HL-60 (cell line): ENCODE results near the gene FIG4.
A peak's percentile ranks its signal among the peaks of the same experiment; 100 is the strongest.

ENCODE experiments used
- DNase-seq, 2 experiments: peaks; one replicate each; pipeline ENCODE4 v3.0.0-alpha.2; 2010 to 2020; ENCODE audit warnings: low read depth in 1 of 2, low spot score in 1 of 2
- H3K27ac ChIP-seq: fragments of 250-450 bp; sonication (Bioruptor Pico); replicated peaks from 2 replicates; pipeline ENCODE4 v1.5.1; 2020; ENCODE audit warnings: mild to moderate bottlenecking, moderate library complexity
- H3K27me3 ChIP-seq: fragments of 250-450 bp; sonication (Bioruptor Pico); 2 replicates; pipeline ENCODE4 v1.5.1; 2021; ENCODE audit warnings: mild to moderate bottlenecking, moderate library complexity; ENCODE audit not compliant: insufficient read depth, poor library complexity, severe bottlenecking
- H3K4me3 ChIP-seq: replicated peaks from 2 replicates; pipeline ENCODE4 v1.5.1; 2011; ENCODE audit warnings: mild to moderate bottlenecking, control low read depth, low read length; ENCODE audit not compliant: insufficient read depth
- GABPA ChIP-seq: IDR thresholded peaks from 2 replicates; pipeline ENCODE4 v1.6.1; 2012; ENCODE audit warnings: low read depth
- POLR2AphosphoS5 ChIP-seq: IDR thresholded peaks from 2 replicates; pipeline ENCODE4 v1.6.1; 2012; ENCODE audit warnings: low read depth
- SPI1 ChIP-seq: IDR thresholded peaks from 2 replicates; pipeline ENCODE4 v1.6.1; 2012; ENCODE audit warnings: low read depth, mild to moderate bottlenecking, borderline replicate concordance
- TF ChIP-seq, protein P1 (sequence below): IDR thresholded peaks from 2 replicates; pipeline ENCODE4 v1.6.1; 2012; ENCODE audit warnings: low read depth; ENCODE audit not compliant: insufficient replicate concordance
- TF ChIP-seq, protein P2 (sequence below): IDR thresholded peaks from one replicate; pipeline ENCODE4 v1.5.1; 2011; ENCODE audit warnings: low read length, control low read depth, inconsistent platforms; ENCODE audit not compliant: insufficient read depth

FIG4 gene

DNA sequence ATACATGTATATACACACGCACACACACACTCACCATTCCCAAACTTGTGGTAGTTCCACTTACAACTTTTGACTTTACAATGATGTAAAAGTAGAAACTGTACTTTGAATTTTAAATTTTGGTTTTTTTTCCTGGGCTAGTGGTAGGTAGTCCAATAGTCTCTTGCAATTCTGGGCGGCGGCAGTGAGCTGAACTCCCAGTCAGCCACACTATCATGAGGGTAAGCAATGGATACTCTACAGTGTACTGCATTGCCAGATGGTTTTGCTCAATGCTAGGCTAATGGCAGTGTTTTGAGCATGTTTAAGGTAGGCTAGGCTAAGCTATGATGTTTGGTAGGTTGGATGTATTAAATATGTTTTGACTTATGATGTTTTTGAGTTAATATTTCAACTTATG, 150.8 kb downstream of the FIG4 start:
- H3K4me3 ChIP-seq, result no peak overlapping the region
- no peak for DNase-seq
- no peaks in the 10 kb centered on the region for H3K27me3 ChIP-seq
- H3K27ac ChIP-seq, result no peak overlapping the region
- TF ChIP-seq, protein P1, sequence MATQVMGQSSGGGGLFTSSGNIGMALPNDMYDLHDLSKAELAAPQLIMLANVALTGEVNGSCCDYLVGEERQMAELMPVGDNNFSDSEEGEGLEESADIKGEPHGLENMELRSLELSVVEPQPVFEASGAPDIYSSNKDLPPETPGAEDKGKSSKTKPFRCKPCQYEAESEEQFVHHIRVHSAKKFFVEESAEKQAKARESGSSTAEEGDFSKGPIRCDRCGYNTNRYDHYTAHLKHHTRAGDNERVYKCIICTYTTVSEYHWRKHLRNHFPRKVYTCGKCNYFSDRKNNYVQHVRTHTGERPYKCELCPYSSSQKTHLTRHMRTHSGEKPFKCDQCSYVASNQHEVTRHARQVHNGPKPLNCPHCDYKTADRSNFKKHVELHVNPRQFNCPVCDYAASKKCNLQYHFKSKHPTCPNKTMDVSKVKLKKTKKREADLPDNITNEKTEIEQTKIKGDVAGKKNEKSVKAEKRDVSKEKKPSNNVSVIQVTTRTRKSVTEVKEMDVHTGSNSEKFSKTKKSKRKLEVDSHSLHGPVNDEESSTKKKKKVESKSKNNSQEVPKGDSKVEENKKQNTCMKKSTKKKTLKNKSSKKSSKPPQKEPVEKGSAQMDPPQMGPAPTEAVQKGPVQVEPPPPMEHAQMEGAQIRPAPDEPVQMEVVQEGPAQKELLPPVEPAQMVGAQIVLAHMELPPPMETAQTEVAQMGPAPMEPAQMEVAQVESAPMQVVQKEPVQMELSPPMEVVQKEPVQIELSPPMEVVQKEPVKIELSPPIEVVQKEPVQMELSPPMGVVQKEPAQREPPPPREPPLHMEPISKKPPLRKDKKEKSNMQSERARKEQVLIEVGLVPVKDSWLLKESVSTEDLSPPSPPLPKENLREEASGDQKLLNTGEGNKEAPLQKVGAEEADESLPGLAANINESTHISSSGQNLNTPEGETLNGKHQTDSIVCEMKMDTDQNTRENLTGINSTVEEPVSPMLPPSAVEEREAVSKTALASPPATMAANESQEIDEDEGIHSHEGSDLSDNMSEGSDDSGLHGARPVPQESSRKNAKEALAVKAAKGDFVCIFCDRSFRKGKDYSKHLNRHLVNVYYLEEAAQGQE, result no peak
- TF ChIP-seq, protein P2, sequence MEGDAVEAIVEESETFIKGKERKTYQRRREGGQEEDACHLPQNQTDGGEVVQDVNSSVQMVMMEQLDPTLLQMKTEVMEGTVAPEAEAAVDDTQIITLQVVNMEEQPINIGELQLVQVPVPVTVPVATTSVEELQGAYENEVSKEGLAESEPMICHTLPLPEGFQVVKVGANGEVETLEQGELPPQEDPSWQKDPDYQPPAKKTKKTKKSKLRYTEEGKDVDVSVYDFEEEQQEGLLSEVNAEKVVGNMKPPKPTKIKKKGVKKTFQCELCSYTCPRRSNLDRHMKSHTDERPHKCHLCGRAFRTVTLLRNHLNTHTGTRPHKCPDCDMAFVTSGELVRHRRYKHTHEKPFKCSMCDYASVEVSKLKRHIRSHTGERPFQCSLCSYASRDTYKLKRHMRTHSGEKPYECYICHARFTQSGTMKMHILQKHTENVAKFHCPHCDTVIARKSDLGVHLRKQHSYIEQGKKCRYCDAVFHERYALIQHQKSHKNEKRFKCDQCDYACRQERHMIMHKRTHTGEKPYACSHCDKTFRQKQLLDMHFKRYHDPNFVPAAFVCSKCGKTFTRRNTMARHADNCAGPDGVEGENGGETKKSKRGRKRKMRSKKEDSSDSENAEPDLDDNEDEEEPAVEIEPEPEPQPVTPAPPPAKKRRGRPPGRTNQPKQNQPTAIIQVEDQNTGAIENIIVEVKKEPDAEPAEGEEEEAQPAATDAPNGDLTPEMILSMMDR, result no peak
- TF ChIP-seq POLR2AphosphoS5 (no peak), GABPA (no peak), SPI1 (no peak)

- no peak for TF ChIP-seq GABPA
- peak; percentile 50; the same call in 1 of the 2 replicates for TF ChIP-seq SPI1
- no peak for TF ChIP-seq POLR2AphosphoS5
- TF ChIP-seq, protein P1, result no peak
- TF ChIP-seq, protein P2, result no peak
- Histone ChIP-seq H3K27ac (no peak overlapping the region), H3K27me3 (no peaks in the 10 kb centered on the region), H3K4me3 (no peak overlapping the region)
- DNase-seq, result no peak
Observed at GRCh38 chr6:109852713-109853112, 161.6 kb downstream of the FIG4 start.

- DNase-seq, result no peak
- TF ChIP-seq SPI1 (no peak), POLR2AphosphoS5 (no peak), GABPA (no peak)
- TF ChIP-seq, protein P2, result no peak
- TF ChIP-seq, protein P1, result no peak
- H3K27me3 ChIP-seq, result no peaks in the 10 kb centered on the region
- H3K27ac ChIP-seq, result no peak overlapping the region
- H3K4me3 ChIP-seq, result no peak overlapping the region
Observed at GRCh38 chr6:109853426-109853825, 162.3 kb downstream of the FIG4 start.
